ENCODE measurements around the gene ALDOA.
"Not testable (repeated sequence)": the region's sequence is repeated elsewhere in the genome, so short reads cannot be mapped to it uniquely, and the experiment has no call there.

The ALDOA gene

DNA sequence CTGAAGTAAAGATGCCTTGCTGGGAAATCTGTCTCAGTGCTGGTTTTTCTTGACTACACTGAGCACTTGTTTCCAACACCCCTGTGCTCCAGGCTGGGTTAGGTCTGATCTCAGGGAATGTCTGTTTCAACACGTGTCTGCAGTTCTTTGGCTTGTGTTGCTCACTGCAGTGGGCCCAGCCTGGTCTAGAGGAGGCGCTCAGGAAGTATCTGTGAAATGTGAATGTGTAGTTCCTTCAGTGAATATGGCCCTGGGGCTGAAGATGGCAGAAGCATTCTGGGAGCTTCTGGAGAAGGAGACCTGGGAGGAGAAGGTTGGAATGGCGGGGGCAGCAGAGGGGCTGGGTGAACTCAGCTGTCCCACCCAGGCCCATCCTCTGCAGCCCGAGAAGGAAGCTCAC, 38.5 kb downstream of the ALDOA start:
- no peaks in the 10 kb centered on the region for H3K27me3 ChIP-seq (ENCODE audit: control insufficient read depth, insufficient read depth, low read length)
- no peak overlapping the region for H3K9ac ChIP-seq (ENCODE audit: low read length)
- H3K9me3 ChIP-seq (ENCODE audit: control insufficient read depth, low read length): no peaks in the 10 kb centered on the region
- no peak overlapping the region for H3K4me3 ChIP-seq (ENCODE audit: low read length)
- peaks cover 6% of the 10 kb centered on the region for H3K36me3 ChIP-seq (ENCODE audit: control insufficient read depth, insufficient read depth, low read length)
- peaks cover 18% of the 10 kb centered on the region for H3K4me1 ChIP-seq (ENCODE audit: control insufficient read depth, insufficient read depth, low read length)

DNA sequence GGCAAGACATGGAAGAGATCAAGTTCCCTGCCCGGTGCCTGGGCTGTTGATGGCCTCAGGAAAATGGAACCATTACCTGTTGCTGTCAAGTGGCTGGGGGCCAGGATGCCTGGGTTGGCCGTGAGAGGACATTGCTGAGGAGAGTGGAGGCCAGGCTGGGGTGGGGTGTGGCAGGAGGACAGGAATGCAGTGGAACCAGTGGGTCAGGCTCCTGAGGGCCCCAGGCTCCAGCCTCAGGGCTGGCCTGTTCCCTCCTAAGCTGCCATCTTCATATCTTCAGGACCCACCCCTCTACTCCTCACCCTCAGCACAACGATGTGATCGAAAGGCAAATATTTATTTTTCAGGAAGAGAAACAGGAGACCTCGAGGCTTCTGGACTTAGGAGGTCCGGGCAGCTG, 38.9 kb downstream of the ALDOA start:
- peaks cover 6% of the 10 kb centered on the region for H3K36me3 ChIP-seq (ENCODE audit: control insufficient read depth, insufficient read depth, low read length)
- no peak overlapping the region for H3K9ac ChIP-seq (ENCODE audit: low read length)
- H3K27me3 ChIP-seq (ENCODE audit: control insufficient read depth, insufficient read depth, low read length): no peaks in the 10 kb centered on the region
- H3K4me1 ChIP-seq (ENCODE audit: control insufficient read depth, insufficient read depth, low read length): peaks cover 18% of the 10 kb centered on the region
- no peak overlapping the region for H3K4me3 ChIP-seq (ENCODE audit: low read length)
- no peaks in the 10 kb centered on the region for H3K9me3 ChIP-seq (ENCODE audit: control insufficient read depth, low read length)

DNA sequence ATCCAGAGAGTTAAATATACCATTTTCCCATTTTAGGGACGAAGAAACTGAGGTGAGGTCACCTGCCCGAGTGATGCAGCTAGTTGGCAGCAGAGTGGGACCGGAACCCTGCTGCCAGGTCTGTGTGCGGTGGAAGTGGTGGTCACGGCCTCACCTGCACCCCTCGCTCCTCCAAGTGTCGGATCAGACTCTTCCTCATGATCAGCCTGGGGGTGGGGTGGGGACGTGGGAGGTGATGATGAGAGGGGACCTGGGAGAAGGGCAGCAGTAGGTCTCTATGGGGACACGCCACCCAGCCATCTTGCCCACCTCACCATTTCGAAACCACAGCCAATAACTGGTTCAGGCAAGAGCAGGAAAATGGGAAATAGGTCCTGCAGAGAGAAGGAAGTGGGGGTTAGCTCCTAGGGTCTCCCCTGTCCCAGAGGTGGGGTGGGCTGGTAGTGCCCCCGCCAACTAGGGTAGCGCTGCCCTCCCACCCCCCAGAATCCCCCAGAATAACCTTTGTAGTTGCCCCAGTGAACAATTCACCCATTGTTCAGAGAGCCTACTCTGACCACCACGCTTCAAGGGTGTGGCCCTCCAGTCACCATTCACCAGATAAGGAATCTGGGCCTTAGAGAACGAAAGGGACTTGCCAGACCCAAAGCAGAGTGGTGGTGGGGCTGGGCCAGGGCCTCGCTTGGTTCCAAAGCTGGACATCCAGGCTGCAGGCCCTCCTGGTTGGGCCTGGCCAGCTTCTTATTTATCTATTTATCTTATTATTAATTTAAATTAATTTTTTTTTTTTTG, 42.7 kb downstream of the ALDOA start:
- no peak overlapping the region for H3K4me3 ChIP-seq (ENCODE audit: low read length)
- no peak overlapping the region for H3K9ac ChIP-seq (ENCODE audit: low read length)
- H3K9me3 ChIP-seq (ENCODE audit: control insufficient read depth, low read length): no peaks in the 10 kb centered on the region
- H3K27me3 ChIP-seq (ENCODE audit: control insufficient read depth, insufficient read depth, low read length): no peaks in the 10 kb centered on the region
- peaks cover 13% of the 10 kb centered on the region for H3K36me3 ChIP-seq (ENCODE audit: control insufficient read depth, insufficient read depth, low read length)
- H3K4me1 ChIP-seq (ENCODE audit: control insufficient read depth, insufficient read depth, low read length): peaks cover 29% of the 10 kb centered on the region

DNA sequence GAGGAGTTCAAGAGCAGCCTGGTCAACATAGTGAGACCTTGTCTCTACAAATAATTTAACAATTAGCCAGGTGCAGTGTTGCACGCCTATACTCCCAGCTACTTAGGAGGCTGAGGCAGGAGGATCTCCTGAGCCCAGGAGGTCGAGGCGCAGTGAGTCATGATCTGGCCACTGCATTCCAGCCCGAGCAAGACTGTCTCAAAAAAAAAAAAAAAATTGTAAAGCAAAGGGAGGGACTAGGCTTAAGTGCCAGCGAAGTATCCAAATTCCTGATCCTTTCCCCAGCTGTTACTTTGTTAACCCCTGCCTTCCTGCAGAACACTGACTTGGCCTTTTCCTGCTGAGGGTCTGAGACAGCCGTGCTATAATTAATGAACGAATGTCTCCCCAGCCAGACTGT, 45.1 kb downstream of the ALDOA start:
- no peaks in the 10 kb centered on the region for H3K9me3 ChIP-seq (ENCODE audit: control insufficient read depth, low read length)
- peaks cover 42% of the 10 kb centered on the region for H3K4me1 ChIP-seq (ENCODE audit: control insufficient read depth, insufficient read depth, low read length)
- H3K36me3 ChIP-seq (ENCODE audit: control insufficient read depth, insufficient read depth, low read length): peaks cover 13% of the 10 kb centered on the region

DNA sequence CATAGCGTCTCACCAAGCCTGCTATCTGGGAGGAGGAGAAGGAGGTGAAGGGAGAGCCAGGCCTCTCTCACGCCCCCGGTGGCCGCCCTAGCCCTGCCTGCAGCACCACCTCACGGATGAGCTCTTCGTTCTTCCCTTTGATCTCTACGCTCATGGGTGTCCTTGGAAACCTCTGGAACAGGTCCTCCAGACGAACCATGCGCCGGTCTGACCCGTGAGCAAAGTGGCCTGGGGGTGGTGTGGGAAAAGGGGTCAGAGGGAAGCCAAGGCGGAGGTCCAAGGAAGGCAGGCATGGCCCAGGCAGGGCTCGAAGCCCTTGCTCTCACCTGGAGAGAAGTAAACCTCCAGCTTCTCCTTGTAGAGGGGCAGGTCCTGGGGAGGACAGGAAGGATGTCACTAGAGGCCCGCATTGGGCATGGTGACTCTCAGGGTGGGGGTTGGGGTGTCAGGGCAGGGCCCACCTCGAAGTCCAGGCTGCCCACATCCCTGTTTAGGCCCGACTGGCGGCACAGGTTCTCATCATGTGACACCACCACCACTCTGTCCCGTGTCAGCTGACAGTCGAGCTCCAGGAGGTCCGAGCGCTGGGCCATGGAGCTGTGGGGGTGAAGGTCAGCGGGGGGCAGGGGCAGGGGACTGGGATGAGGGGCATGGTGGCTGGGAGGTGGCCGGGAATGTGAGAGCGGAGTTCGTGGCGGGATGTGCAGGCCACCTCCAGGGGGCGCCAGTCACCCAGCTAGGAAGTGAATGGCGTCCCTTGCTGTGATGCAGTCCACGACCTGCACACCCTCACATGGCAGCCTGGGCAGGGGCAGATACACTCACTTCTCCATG, 46.9 kb downstream of the ALDOA start:
- Histone ChIP-seq H3K4me1 (ENCODE audit: control insufficient read depth, insufficient read depth, low read length) (peaks cover 59% of the 10 kb centered on the region), H3K9ac (ENCODE audit: low read length) (no peak overlapping the region), H3K4me3 (ENCODE audit: low read length) (no peak overlapping the region), H3K9me3 (ENCODE audit: control insufficient read depth, low read length) (no peaks in the 10 kb centered on the region), H3K36me3 (ENCODE audit: control insufficient read depth, insufficient read depth, low read length) (peaks cover 22% of the 10 kb centered on the region), H3K27me3 (ENCODE audit: control insufficient read depth, insufficient read depth, low read length) (no peaks in the 10 kb centered on the region)

More for the DNA sequence above, 45.1 kb downstream of the ALDOA start:
- Histone ChIP-seq H3K9ac (ENCODE audit: low read length) (no peak overlapping the region), H3K4me3 (ENCODE audit: low read length) (no peak overlapping the region), H3K27me3 (ENCODE audit: control insufficient read depth, insufficient read depth, low read length) (no peaks in the 10 kb centered on the region)

DNA sequence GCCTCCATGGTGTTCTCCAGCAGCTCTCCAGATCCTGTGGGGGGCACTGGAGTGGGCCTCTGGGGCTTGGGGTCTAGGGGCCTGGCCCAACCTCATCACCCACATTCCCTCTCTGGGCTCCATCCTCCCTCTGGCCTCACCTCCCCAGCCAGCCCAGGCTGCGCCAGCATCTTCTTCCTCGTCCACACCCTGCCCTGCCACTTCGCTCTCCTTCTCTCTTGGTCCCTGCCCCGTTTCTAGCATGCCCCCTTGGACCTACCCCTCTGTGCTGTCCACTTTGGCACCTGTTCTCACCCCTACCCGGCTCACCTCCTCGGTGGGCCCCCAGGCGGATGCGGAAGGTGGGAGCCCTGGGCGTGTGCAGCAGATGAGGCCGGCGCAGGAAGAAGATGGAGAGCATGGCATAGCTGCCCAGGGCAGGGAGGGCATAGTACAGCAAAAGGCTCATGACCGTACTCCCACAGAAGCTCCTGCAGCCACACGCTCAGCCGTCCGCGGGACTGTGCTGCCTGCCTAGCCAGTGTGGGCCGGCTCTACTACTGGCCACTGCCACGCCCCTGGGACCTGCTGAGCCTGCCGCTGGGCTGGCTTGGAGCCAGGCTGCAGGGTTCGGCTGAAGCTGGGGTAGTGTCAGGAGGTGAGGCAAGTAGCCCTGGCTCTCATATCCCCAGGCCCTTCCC, 47.6 kb downstream of the ALDOA start, which contains the start of gene GDPD3:
TSS of gene GDPD3 (minus strand) at position 507 of the 680 bp plus-strand sequence. CDS start at position 448, 59 bp downstream.
- Histone ChIP-seq H3K4me3 (ENCODE audit: low read length) (no peak within 1 kb of the TSS), H3K9ac (ENCODE audit: low read length) (peak within 1 kb of the TSS; percentile 47), H3K4me1 (ENCODE audit: control insufficient read depth, insufficient read depth, low read length) (peaks cover 63% of the 10 kb centered on the region), H3K27me3 (ENCODE audit: control insufficient read depth, insufficient read depth, low read length) (no peaks in the 10 kb centered on the region), H3K36me3 (ENCODE audit: control insufficient read depth, insufficient read depth, low read length) (peaks cover 27% of the 10 kb centered on the region), H3K9me3 (ENCODE audit: control insufficient read depth, low read length) (no peaks in the 10 kb centered on the region)

DNA sequence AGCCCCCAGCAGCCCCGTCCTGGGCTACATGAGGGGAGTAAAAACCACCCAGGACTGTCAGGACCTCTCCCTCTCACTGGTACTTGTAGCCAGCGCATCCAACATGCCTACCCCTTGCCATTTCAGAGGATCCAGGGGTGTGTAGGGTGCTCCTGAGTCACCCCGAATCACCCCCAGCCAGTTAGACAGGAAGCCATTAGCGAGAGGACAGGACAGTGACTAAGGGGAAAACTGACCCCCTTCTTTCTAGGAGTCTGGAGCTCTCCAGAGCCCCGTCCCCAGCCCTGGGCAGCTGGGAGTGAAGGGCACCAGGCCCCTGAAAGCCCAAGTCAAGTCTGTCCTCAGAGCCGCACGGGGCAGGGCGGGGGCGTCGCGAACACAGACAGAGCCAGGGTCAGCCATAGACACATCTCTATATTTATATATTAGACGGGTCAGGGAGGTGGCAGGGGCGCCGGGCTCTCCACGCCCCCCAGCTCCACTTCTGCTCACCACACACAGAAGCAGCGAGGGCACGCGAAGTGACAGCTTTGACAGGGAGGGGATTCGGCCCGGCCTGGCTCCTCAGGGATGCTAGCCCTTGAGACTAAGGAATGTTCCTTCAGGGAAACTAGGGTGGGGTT, 48.3 kb downstream of the ALDOA start:
- Histone ChIP-seq H3K9me3 (ENCODE audit: control insufficient read depth, low read length) (no peaks in the 10 kb centered on the region), H3K36me3 (ENCODE audit: control insufficient read depth, insufficient read depth, low read length) (peaks cover 24% of the 10 kb centered on the region), H3K27me3 (ENCODE audit: control insufficient read depth, insufficient read depth, low read length) (no peaks in the 10 kb centered on the region), H3K4me1 (ENCODE audit: control insufficient read depth, insufficient read depth, low read length) (peaks cover 65% of the 10 kb centered on the region), H3K4me3 (ENCODE audit: low read length) (no peak overlapping the region), H3K9ac (ENCODE audit: low read length) (peak overlapping the region; percentile 47)

DNA sequence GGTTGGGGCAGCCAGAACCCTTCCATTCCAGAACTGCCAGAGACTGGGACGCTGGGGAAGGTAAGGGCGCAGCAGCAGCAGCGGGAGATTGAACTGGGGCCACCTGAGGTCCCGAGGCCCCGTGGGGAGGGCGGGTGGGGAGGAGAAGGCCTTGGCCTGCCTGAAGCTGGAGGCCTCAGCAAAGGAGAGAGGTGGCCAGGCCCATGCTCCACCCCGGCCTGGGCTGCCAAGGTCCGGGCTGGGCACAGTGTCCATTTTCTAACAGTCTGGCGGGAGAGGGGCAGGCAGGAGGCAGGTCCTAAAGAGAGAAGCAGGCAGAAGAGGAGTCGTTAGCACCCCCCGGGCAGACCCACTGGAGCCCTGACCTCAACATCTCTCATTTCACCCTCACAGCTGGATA, 48.9 kb downstream of the ALDOA start:
- H3K27me3 ChIP-seq (ENCODE audit: control insufficient read depth, insufficient read depth, low read length): no peaks in the 10 kb centered on the region
- H3K4me3 ChIP-seq (ENCODE audit: low read length): no peak overlapping the region
- peak overlapping the region; percentile 43 for H3K9ac ChIP-seq (ENCODE audit: low read length)
- H3K9me3 ChIP-seq (ENCODE audit: control insufficient read depth, low read length): no peaks in the 10 kb centered on the region
- H3K4me1 ChIP-seq (ENCODE audit: control insufficient read depth, insufficient read depth, low read length): peaks cover 71% of the 10 kb centered on the region
- H3K36me3 ChIP-seq (ENCODE audit: control insufficient read depth, insufficient read depth, low read length): peaks cover 24% of the 10 kb centered on the region

DNA sequence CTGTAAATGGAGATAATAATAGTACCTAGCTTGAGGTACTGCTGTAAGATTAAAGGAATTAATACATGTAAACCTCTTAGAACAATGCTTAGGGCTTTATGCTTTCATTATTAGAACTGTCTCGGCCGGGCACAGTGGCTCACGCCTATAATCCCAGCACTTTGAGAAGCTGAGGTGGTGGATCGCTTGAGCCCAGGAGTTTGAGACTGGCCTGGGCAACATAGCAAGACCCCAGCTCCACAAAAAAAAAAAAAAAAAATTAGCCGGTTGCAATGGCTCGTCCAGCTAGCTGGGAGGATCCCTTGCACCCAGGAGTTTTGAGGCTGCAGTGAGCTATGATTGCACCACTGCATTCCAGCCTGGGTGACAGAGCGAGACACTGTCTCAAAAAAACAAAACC, 49.3 kb downstream of the ALDOA start:
- Histone ChIP-seq H3K4me1 (ENCODE audit: control insufficient read depth, insufficient read depth, low read length) (peaks cover 75% of the 10 kb centered on the region), H3K9ac (ENCODE audit: low read length) (peak overlapping the region; percentile 43), H3K36me3 (ENCODE audit: control insufficient read depth, insufficient read depth, low read length) (peaks cover 24% of the 10 kb centered on the region)
- H3K27me3 ChIP-seq (ENCODE audit: control insufficient read depth, insufficient read depth, low read length); H3K9me3 ChIP-seq (ENCODE audit: control insufficient read depth, low read length); H3K4me3 ChIP-seq (ENCODE audit: low read length): not testable (repeated sequence)

DNA sequence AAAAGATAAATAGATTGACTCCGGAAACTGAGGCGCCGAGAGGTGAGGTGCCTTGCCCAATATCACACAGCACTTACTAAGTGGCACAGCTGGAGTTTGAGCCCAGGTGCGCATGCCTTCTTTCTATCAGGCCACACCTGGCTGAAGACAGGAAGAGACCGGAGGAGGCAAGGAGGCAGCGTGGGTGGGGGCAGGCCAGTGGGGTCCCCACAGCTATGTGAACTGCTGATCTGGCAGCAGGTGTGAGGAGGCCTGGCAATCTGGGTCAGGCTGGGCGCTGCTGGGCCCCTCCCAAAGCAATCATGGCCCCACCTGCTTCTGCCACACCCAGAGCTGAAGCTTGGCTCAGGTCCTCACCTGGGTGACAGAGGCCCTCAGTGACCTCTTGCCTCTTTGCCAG, 49.7 kb downstream of the ALDOA start:
- no peaks in the 10 kb centered on the region for H3K9me3 ChIP-seq (ENCODE audit: control insufficient read depth, low read length)
- H3K9ac ChIP-seq (ENCODE audit: low read length): no peak overlapping the region
- peaks cover 24% of the 10 kb centered on the region for H3K36me3 ChIP-seq (ENCODE audit: control insufficient read depth, insufficient read depth, low read length)
- no peaks in the 10 kb centered on the region for H3K27me3 ChIP-seq (ENCODE audit: control insufficient read depth, insufficient read depth, low read length)
- H3K4me3 ChIP-seq (ENCODE audit: low read length): no peak overlapping the region
- H3K4me1 ChIP-seq (ENCODE audit: control insufficient read depth, insufficient read depth, low read length): peaks cover 79% of the 10 kb centered on the region

DNA sequence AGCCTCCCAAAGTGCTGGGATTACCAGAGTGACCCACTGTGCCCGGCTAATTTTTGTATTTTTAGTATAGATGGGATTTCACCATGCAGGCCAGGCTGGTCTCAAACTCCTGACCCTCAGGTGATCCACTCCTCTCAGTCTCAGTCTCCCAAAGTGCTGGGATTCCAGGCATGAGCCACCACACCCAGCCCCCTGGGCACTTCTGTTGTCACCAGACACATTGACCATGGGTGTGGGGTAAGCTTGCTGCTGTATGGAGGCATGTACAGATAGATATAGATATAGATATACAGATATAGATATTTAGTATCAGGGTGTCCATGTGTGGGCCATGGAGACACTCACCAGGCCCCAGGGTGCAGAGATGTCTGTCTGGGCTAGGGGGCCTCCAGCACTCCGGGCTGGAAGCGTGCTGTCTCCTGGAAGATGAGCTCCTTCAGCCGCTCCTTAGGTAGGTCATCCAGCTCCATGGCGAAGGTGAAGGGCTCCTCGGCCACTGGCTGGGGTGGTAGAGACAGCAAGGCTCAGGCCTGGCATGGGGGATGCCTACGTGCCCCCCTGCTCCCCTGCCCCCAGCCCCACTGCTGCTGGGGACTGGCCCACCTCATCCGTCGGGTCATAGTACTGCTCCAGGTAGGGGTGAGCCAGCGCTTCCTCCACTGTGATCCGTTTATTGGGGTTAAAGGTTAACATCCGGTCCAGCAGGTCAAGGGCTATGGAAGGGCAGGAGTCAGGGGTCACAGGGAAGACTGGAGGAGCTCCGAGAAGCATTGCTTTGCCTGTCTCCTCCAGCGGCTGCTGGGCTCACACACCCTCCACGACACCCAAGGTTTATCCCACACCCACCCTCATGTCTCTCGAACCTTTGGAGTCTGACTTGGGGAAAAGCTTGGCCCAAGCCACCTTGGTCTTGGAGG, 51.0 kb downstream of the ALDOA start:
- no peak overlapping the region for H3K9ac ChIP-seq (ENCODE audit: low read length)
- H3K4me3 ChIP-seq (ENCODE audit: low read length): no peak overlapping the region
- H3K36me3 ChIP-seq (ENCODE audit: control insufficient read depth, insufficient read depth, low read length): peaks cover 27% of the 10 kb centered on the region
- peaks cover 89% of the 10 kb centered on the region for H3K4me1 ChIP-seq (ENCODE audit: control insufficient read depth, insufficient read depth, low read length)
- no peaks in the 10 kb centered on the region for H3K27me3 ChIP-seq (ENCODE audit: control insufficient read depth, insufficient read depth, low read length)
- no peaks in the 10 kb centered on the region for H3K9me3 ChIP-seq (ENCODE audit: control insufficient read depth, low read length)

Measured in mucosa of stomach (tissue), 1 donor.